Renal cortex interstitium (tissue), 11 donors: ENCODE data around the gene VSIG8. TPM values are rescaled to one million over a fixed set of nuclear protein-coding genes. Genes with fewer than 3 reads are reported as not detected.

Experiments used
- DNase-seq, 11 donors: peaks; one replicate each; pipeline ENCODE4 v3.0.0-alpha.2; 2013; ENCODE audit warnings: low read depth in 9 of 11, low spot score in 4 of 11; ENCODE audit errors: extremely low read depth in 1 of 11
- polyA plus RNA-seq, 3 donors: library from polyadenylated mRNA; unstranded; fragments of 120-200 nt; gene quantifications; one replicate each; pipeline ENCODE4 v1.2.1, GENCODE V29; 2013; ENCODE audit not compliant: insufficient read length in 3 of 3

VSIG8 gene
- polyA plus RNA-seq, 3 donors = 0.30 to 1.2 (median 0.32) TPM

GRCh38 chr1:159817276-159818041 lies 45.0 kb downstream of the VSIG8 start:
- peak in 1 of 11 donors; percentile 21 for DNase-seq

DNA sequence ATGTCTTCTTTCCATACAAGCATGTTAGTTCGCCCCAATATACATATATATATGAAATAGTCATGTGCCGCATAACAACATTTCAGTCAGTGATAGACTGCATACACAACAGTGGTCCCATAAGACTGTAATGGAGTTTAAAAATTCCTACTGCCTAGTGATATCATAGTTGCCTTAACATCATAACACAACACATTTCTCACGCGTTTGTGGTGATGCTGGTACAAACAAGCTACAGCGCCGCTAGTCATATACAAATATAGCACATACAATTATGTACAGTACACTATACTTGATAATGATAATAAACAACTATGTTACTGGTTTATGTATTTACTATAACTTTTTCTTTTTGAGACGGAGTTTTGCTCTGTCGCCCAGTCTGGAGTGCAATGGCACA lies 46.5 kb downstream of the VSIG8 start:
- no peak for DNase-seq

- no peak for DNase-seq
Observed at GRCh38 chr1:159804924-159805323, 57.5 kb downstream of the VSIG8 start.

Other genes with a start within 250 kb of the VSIG8 start
- not detected for gene CRP, start 148.1 kb downstream of the VSIG8 start, polyA plus RNA-seq
- gene DUSP23, start 81.7 kb downstream of the VSIG8 start, polyA plus RNA-seq = 10 to 100 TPM; 22.1 to 34.1 (median 31.5) TPM
- gene FCRL6, start 60.3 kb downstream of the VSIG8 start, polyA plus RNA-seq = under 1 TPM; 0.19 to 0.32 (median 0.20) TPM
- gene SLAMF8, start 35.8 kb downstream of the VSIG8 start, polyA plus RNA-seq = under 1 TPM; 0.65 to 0.96 (median 0.91) TPM
- 1 to 10 TPM; 3.0 to 4.4 (median 3.1) TPM for gene CFAP45, start 37.5 kb upstream of the VSIG8 start, polyA plus RNA-seq
- gene TAGLN2, start 62.9 kb upstream of the VSIG8 start, polyA plus RNA-seq = 100 to 1,000 TPM; 119 to 150 (median 126) TPM
- gene IGSF9, start 83.0 kb upstream of the VSIG8 start, polyA plus RNA-seq = 10 to 100 TPM; 12.7 to 19.9 (median 18.1) TPM
- not detected for gene SLAMF9, start 91.6 kb upstream of the VSIG8 start, polyA plus RNA-seq
- 10 to 100 TPM; 11.7 to 13.0 (median 12.4) TPM for gene PIGM, start 169.3 kb upstream of the VSIG8 start, polyA plus RNA-seq
- 10 to 100 TPM; 19.8 to 25.3 (median 20.0) TPM for gene KCNJ10, start 207.5 kb upstream of the VSIG8 start, polyA plus RNA-seq
- gene KCNJ9, start 218.9 kb upstream of the VSIG8 start, polyA plus RNA-seq = under 1 TPM; 0.05 to 0.13 (median 0.09) TPM
- 10 to 100 TPM; 26.0 to 40.5 (median 37.1) TPM for gene IGSF8, start 236.0 kb upstream of the VSIG8 start, polyA plus RNA-seq